Kidney (tissue), 14 donors: ENCODE measurements around the gene TNKS2. TPM values are rescaled to one million over a fixed set of nuclear protein-coding genes. Genes with fewer than 3 reads are reported as not detected.

Experiments used
- DNase-seq, 5 donors: peaks; one replicate each; pipeline ENCODE4 v3.0.0-alpha.2; 2013 to 2020
- FAIRE-seq: peaks from 2 replicates; lab custom pipeline; 2012; peaks lifted over from hg19 to GRCh38; lab: Jason Lieb, UNC
- H3K27ac ChIP-seq, 2 donors: one replicate each; pipeline ENCODE4 v1.7.0; 2013; ENCODE audit warnings: low read depth in 2 of 2, low read length in 2 of 2, inconsistent platforms in 1 of 2
- H3K27me3 ChIP-seq: one replicate; pipeline ENCODE4 v1.7.1; 2013; ENCODE audit warnings: low read length, inconsistent platforms; ENCODE audit not compliant: control insufficient read depth, insufficient read depth
- H3K36me3 ChIP-seq, 3 donors: one replicate each; pipeline versions ENCODE4 v1.7.0 to v1.7.1; 2013; ENCODE audit warnings: low read length in 3 of 3, control low read depth in 1 of 3, inconsistent platforms in 1 of 3; ENCODE audit not compliant: insufficient read depth in 3 of 3, control insufficient read depth in 2 of 3
- H3K4me1 ChIP-seq, 3 donors: one replicate each; pipeline versions ENCODE4 v1.7.0 to v1.7.1; 2013; ENCODE audit warnings: low read length in 3 of 3, inconsistent platforms in 1 of 3, low read depth in 1 of 3; ENCODE audit not compliant: control insufficient read depth in 2 of 3, insufficient read depth in 2 of 3
- H3K4me3 ChIP-seq, 3 donors: one replicate each; pipeline versions ENCODE4 v1.7.0 to v1.8.1; 2013; ENCODE audit warnings: low read length in 3 of 3, control low read depth in 1 of 3, inconsistent platforms in 1 of 3
- H3K9ac ChIP-seq, 3 donors: one replicate each; pipeline versions ENCODE4 v1.7.0 to v1.7.1; 2013; ENCODE audit warnings: low read length in 3 of 3, control low read depth in 1 of 3, inconsistent platforms in 1 of 3
- H3K9me3 ChIP-seq, 3 donors: one replicate each; pipeline versions ENCODE4 v1.7.0 to v1.7.1; 2013; ENCODE audit warnings: low read length in 3 of 3, control low read depth in 1 of 3, inconsistent platforms in 1 of 3; ENCODE audit not compliant: control insufficient read depth in 2 of 3, insufficient read depth in 1 of 3
- intact Hi-C: fragments of 100-400 bp; cut with DNase I; formaldehyde crosslinking; loops from one replicate; pipeline ENCODE4 v1.11.1; 2022
- polyA plus RNA-seq: library from polyadenylated mRNA; stranded (reverse); fragments of 350-450 nt; fragmentation: Illumina TruSeq; extraction: RNeasy Lipid Tissue Mini Kit (QIAGEN cat#74804); gene quantifications from one replicate; pipeline ENCODE4 v1.2.3, GENCODE V29; 2014; ENCODE audit warnings: low read depth, low replicate concordance; ENCODE audit not compliant: insufficient read depth
- total RNA-seq: library from RNA; stranded (reverse); fragmentation: NEBNext Ultra II Directional; extraction: Animal tissue kit (Norgen Biotek cat#: 25700); gene quantifications from one replicate; pipeline ENCODE4 v1.2.1, GENCODE V29; 2021
- TF ChIP-seq, protein P1 (sequence below): IDR thresholded peaks from 3 replicates; pipeline ENCODE4 v1.5.1; 2012; ENCODE audit warnings: mild to moderate bottlenecking, moderate library complexity, borderline replicate concordance; ENCODE audit not compliant: insufficient read depth; ENCODE audit errors: extremely low read depth
- donor health status: control.
- donor health status: control.
- donor health status: control.
- donor health status: control.
- donor health status: control.
- donor health status: DM: yes; HTN: yes; CAD: no.
- donor health status: Normal renal cell carcinoma (clear cell type).

TNKS2 gene
- total and polyA plus RNA-seq, 2 donors from 2014 or later, result 7.4 to 31.6 TPM

DNA sequence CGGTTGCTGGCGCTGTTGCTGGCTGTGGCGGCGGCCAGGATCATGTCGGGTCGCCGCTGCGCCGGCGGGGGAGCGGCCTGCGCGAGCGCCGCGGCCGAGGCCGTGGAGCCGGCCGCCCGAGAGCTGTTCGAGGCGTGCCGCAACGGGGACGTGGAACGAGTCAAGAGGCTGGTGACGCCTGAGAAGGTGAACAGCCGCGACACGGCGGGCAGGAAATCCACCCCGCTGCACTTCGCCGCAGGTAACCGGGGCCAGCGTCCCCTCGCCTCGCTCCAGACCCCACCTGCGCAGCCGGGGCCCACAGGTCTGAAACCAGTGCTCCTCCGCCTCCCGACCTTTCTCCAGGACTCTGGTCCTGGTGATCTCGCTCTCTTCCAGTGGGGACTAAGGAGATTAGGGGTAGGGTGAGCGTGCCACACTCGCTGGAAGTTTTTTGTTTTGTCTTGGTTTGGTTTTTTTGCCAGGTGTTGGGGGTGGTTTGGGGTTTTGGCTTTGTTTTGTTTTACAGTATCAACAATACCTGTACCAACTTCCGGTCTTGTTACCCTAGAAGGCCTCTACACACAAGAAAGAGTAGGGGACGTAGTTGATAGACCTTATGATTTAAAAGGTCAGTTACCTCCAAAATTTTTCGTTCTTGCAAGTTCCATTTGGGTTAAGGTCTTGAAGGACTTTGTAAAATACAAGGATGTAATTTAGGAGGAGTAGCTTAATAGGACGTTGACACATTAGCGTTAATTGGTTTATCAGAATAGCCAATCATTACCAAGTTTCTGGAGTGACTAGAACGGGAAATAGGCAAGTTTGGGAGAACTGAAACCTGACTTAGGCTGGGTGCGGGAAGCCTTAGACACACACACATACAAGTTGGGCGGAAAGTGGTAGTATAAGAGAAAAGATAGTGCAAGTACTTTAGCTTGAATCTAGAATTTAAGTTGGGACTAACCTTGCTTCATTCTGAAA, 704 bp downstream of the TNKS2 start:
- H3K9ac ChIP-seq, result peak overlapping the region; percentile 52 to 96 (median 94)
- intact Hi-C loops, result no loop called here
- H3K4me1 ChIP-seq, result peaks cover 3 to 13% (median 7%) of the 10 kb centered on the region in 3 donors
- H3K27me3 ChIP-seq, result no peaks in the 10 kb centered on the region
- peak overlapping the region; percentile 56 to 92 (median 89) for H3K4me3 ChIP-seq
- FAIRE-seq (peak; percentile 21), DNase-seq (peak in 4 of 5 donors; percentile 59 to 83 (median 70))
- H3K27ac ChIP-seq, result peak overlapping the region; percentile 92 to 95
- H3K9me3 ChIP-seq, result no peaks in the 10 kb centered on the region
- H3K36me3 ChIP-seq, result no peaks in the 10 kb centered on the region
- TF ChIP-seq, protein P1, sequence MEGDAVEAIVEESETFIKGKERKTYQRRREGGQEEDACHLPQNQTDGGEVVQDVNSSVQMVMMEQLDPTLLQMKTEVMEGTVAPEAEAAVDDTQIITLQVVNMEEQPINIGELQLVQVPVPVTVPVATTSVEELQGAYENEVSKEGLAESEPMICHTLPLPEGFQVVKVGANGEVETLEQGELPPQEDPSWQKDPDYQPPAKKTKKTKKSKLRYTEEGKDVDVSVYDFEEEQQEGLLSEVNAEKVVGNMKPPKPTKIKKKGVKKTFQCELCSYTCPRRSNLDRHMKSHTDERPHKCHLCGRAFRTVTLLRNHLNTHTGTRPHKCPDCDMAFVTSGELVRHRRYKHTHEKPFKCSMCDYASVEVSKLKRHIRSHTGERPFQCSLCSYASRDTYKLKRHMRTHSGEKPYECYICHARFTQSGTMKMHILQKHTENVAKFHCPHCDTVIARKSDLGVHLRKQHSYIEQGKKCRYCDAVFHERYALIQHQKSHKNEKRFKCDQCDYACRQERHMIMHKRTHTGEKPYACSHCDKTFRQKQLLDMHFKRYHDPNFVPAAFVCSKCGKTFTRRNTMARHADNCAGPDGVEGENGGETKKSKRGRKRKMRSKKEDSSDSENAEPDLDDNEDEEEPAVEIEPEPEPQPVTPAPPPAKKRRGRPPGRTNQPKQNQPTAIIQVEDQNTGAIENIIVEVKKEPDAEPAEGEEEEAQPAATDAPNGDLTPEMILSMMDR, result no peak

DNA sequence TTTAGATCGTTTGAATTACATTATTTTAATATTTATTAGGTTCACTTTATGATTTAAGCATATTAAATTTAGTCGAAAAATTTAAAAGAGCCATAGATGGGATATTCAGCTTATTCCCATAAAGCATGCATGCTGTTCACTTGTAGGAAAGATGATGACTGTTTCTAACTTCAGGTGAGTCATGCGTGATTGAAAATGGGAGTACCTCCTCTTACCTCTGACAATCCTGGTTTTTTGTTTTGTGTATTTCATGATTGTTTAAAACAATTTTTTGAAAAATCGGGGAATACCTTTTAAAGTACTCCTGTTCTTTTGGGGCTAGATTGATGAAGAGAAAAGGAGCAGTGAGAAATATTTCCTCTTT, 1.4 kb downstream of the TNKS2 start:
- Histone ChIP-seq H3K9ac (peak overlapping the region; percentile 52 to 96 (median 94)), H3K36me3 (no peaks in the 10 kb centered on the region), H3K4me1 (peaks cover 3 to 15% (median 7%) of the 10 kb centered on the region in 3 donors), H3K27me3 (no peaks in the 10 kb centered on the region), H3K27ac (peak overlapping the region in 1 of 2 donors; percentile 29), H3K9me3 (no peaks in the 10 kb centered on the region), H3K4me3 (peak overlapping the region; percentile 56 to 92 (median 89))
- DNase-seq (peak in 1 of 5 donors; percentile 8), FAIRE-seq (no peak)
- intact Hi-C loops, result no loop called here
- TF ChIP-seq, protein P1, result no peak

DNA sequence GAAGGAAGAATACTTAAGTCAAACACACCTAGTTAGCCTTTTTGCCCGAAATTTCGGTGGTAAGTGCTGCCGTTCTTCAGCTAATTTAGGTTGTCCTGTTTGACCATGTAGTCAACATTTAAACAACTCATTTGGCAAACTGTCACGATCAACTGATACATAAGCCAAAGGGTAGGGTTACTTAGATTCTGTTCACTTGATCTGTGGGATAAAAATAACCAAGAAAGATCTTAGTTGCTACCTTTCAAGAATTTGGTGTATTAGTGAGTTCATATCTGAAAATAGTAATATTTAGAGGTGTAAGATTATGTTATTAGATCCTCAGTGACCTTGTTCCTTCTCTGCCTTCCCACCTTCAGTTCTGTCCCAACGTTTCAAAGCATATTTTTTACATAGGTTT, 2.0 kb downstream of the TNKS2 start:
- peaks cover 3 to 15% (median 7%) of the 10 kb centered on the region in 3 donors for H3K4me1 ChIP-seq
- no peak for FAIRE-seq

More for the DNA sequence above, 2.0 kb downstream of the TNKS2 start:
- H3K36me3 ChIP-seq, result peaks cover 0 to 2% (median 0%) of the 10 kb centered on the region in 3 donors
- H3K4me3 ChIP-seq, result peak overlapping the region; percentile 56 to 92 (median 89)
- DNase-seq, result peak in 2 of 5 donors; percentile 2 to 3
- no peaks in the 10 kb centered on the region for H3K9me3 ChIP-seq
- H3K27ac ChIP-seq, result peak overlapping the region in 1 of 2 donors; percentile 29
- TF ChIP-seq, protein P1, result no peak
- H3K9ac ChIP-seq, result peak overlapping the region in 1 of 3 donors; percentile 13
- H3K27me3 ChIP-seq, result no peaks in the 10 kb centered on the region
- intact Hi-C loops, result no loop called here
